NCI-H774 (cell line): ENCODE data around the gene GABRA4.

Experiments used
- DNase-seq: peaks from one replicate; lab custom pipeline; 2025; lab: John Stamatoyannopoulos, UW

The GABRA4 gene

GRCh38 chr4:46993075-46994006, at the start of gene GABRA4:
GABRA4 (minus strand) TSS chr4:46993581; CDS start chr4:46993424, 157 bp downstream.
- DNase-seq: no peak

- no peak for DNase-seq
Measured at GRCh38 chr4:47040828-47041227, 47.4 kb upstream of the GABRA4 start.

GRCh38 chr4:47038263-47038662, 44.9 kb upstream of the GABRA4 start:
- DNase-seq: no peak

- peak; percentile 71 for DNase-seq
Measured at GRCh38 chr4:47032405-47033106, 39.2 kb upstream of the GABRA4 start.

- DNase-seq: no peak
Measured at GRCh38 chr4:47031751-47032404, 38.5 kb upstream of the GABRA4 start.

- peak; percentile 21 for DNase-seq
Measured at GRCh38 chr4:47031011-47031678, 37.8 kb upstream of the GABRA4 start, which contains the start of gene GABRB1. GABRB1 (plus strand) TSS chr4:47031567.

- DNase-seq: no peak
Measured at GRCh38 chr4:47017494-47017893, 24.1 kb upstream of the GABRA4 start.

- DNase-seq: no peak
Measured at GRCh38 chr4:47017081-47017480, 23.7 kb upstream of the GABRA4 start.

- no peak for DNase-seq
Measured at GRCh38 chr4:47013373-47013772, 20.0 kb upstream of the GABRA4 start.

GRCh38 chr4:47012676-47013075, 19.3 kb upstream of the GABRA4 start:
- DNase-seq: no peak

- no peak for DNase-seq
Measured at GRCh38 chr4:47010912-47011446, 17.6 kb upstream of the GABRA4 start.

GRCh38 chr4:47010347-47010911, 17.0 kb upstream of the GABRA4 start:
- no peak for DNase-seq

GRCh38 chr4:47002580-47002979, 9.2 kb upstream of the GABRA4 start:
- DNase-seq: no peak

- no peak for DNase-seq
Measured at GRCh38 chr4:47000406-47000805, 7.0 kb upstream of the GABRA4 start.

- DNase-seq: no peak
Measured at GRCh38 chr4:46999566-46999965, 6.2 kb upstream of the GABRA4 start.

- no peak for DNase-seq
Measured at GRCh38 chr4:46994007-46994405, 625 bp upstream of the GABRA4 start.

GRCh38 chr4:46992338-46992737, 1.0 kb downstream of the GABRA4 start:
- DNase-seq: no peak

GRCh38 chr4:46986922-46987638, 6.3 kb downstream of the GABRA4 start:
- no peak for DNase-seq

- no peak for DNase-seq
Measured at GRCh38 chr4:46984781-46985180, 8.6 kb downstream of the GABRA4 start.

- DNase-seq: no peak
Measured at GRCh38 chr4:46980851-46981250, 12.5 kb downstream of the GABRA4 start.

GRCh38 chr4:46979726-46980125, 13.7 kb downstream of the GABRA4 start:
- no peak for DNase-seq
